Muscle layer of duodenum (tissue), 2 donors: ENCODE data around the gene PREP.
A peak's percentile ranks its signal among the peaks of the same experiment; 100 is the strongest.
"Not testable (repeated sequence)": the region's sequence is repeated elsewhere in the genome, so short reads cannot be mapped to it uniquely, and the experiment has no call there.

Experiments
- H3K27ac ChIP-seq: one replicate; pipeline ENCODE4 v1.7.0; 2013; ENCODE audit warnings: mild to moderate bottlenecking, low read length
- H3K27me3 ChIP-seq: one replicate; pipeline ENCODE4 v1.7.0; 2013; ENCODE audit warnings: low read depth, mild to moderate bottlenecking, control low read depth, low read length
- H3K36me3 ChIP-seq, 2 donors: one replicate each; pipeline ENCODE4 v1.7.0; 2013; ENCODE audit warnings: low read length in 2 of 2, control low read depth in 1 of 2, mild to moderate bottlenecking in 1 of 2; ENCODE audit not compliant: insufficient read depth in 2 of 2, control insufficient read depth in 1 of 2
- H3K4me1 ChIP-seq, 2 donors: one replicate each; pipeline ENCODE4 v1.7.0; 2013; ENCODE audit warnings: low read length in 2 of 2, mild to moderate bottlenecking in 2 of 2, control low read depth in 1 of 2, moderate library complexity in 1 of 2; ENCODE audit not compliant: insufficient read depth in 2 of 2, control insufficient read depth in 1 of 2
- H3K4me3 ChIP-seq, 2 donors: one replicate each; pipeline ENCODE4 v1.7.0; 2013; ENCODE audit warnings: low read length in 2 of 2, low read depth in 1 of 2, mild to moderate bottlenecking in 1 of 2
- H3K9me3 ChIP-seq, 2 donors: one replicate each; pipeline ENCODE4 v1.7.0; 2013; ENCODE audit warnings: low read length in 2 of 2, control low read depth in 1 of 2, mild to moderate bottlenecking in 1 of 2; ENCODE audit not compliant: control insufficient read depth in 1 of 2
- donor health status: healthy.

PREP gene

DNA sequence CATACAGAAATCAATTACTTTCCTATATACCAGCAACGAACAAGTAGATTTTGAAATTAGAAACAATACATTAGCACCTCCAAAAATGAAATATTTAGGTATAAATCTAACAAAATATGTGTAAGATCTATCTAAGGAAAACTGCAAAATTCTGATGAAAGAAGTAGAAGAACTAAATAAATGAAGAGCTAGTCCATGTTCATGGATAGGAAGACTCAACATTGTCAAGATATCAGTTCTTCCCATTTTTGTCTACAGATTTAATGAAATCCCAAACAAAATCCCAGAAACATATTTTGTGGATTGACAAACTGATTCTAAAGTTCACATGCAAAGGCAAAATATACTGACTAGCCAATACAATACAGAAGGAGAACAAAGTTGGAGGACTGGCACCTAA is 33.7 kb downstream of the PREP start:
- Histone ChIP-seq H3K36me3 (peaks cover 34 to 48% of the 10 kb centered on the region in 2 donors), H3K27ac (no peak overlapping the region), H3K4me1 (peaks cover 0 to 4% of the 10 kb centered on the region in 2 donors), H3K4me3 (no peak overlapping the region), H3K9me3 (no peaks in the 10 kb centered on the region), H3K27me3 (no peaks in the 10 kb centered on the region)

DNA sequence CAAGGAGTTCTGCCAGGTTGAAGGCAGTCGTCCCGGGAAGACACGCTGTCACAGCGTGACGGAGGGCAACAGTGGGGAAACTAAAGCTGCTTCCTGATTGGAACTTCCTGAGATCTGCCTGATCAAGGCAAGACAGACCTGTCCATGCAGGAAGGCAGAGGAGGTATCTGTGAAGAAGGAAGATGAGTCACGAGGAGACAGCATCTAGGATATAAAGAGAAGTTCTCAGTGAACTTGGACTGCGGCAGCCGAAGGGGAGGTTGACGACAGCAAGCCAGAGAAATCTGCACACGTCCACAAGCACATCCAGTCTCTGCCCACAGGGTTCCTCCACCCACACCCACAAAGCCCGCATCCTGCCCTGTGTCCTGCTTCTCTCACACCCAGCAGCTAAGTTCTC is 38.6 kb downstream of the PREP start:
- Histone ChIP-seq H3K36me3 (peaks cover 37 to 38% of the 10 kb centered on the region in 2 donors), H3K27ac (no peak overlapping the region), H3K4me3 (no peak overlapping the region), H3K9me3 (no peaks in the 10 kb centered on the region), H3K27me3 (no peaks in the 10 kb centered on the region), H3K4me1 (no peaks in the 10 kb centered on the region)

- H3K27me3 ChIP-seq, result no peaks in the 10 kb centered on the region
- no peaks in the 10 kb centered on the region for H3K4me1 ChIP-seq
- H3K27ac ChIP-seq, result no peak overlapping the region
- H3K9me3 ChIP-seq, result no peaks in the 10 kb centered on the region
- H3K4me3 ChIP-seq, result no peak overlapping the region
- H3K36me3 ChIP-seq, result peaks cover 30 to 31% of the 10 kb centered on the region in 2 donors
These were observed 39.7 kb downstream of the PREP start for GRCh38 chr6:105363100-105363754.

- H3K4me3 ChIP-seq, result no peak overlapping the region
- H3K27ac ChIP-seq, result no peak overlapping the region
- H3K36me3 ChIP-seq, result peaks cover 24 to 32% of the 10 kb centered on the region in 2 donors
- no peaks in the 10 kb centered on the region for H3K27me3 ChIP-seq
- peaks cover 0 to 2% of the 10 kb centered on the region in 2 donors for H3K9me3 ChIP-seq
- no peaks in the 10 kb centered on the region for H3K4me1 ChIP-seq
These were observed 43.2 kb downstream of the PREP start for GRCh38 chr6:105359419-105360370.

DNA sequence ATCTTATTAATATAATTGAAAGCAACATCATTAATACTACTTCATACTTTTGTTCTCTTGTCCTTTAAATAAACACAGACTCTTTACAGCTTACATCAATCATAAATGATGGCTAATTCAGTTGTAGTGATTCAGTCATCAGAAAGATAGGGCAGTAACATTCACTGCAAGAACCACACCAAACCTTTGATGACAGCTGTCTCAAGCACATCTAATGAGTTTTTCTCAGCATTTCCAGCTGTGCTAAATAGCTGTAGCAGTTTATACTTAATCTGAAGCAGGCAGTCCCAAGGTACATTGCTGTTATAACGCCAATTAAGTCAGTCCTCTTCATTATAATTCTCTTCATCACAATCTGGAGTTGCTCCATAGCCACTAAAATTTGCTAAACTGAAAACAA is 45.7 kb downstream of the PREP start:
- Histone ChIP-seq H3K36me3 (peaks cover 18 to 29% of the 10 kb centered on the region in 2 donors), H3K9me3 (peaks cover 0 to 2% of the 10 kb centered on the region in 2 donors), H3K4me3 (no peak overlapping the region), H3K27ac (no peak overlapping the region), H3K4me1 (no peaks in the 10 kb centered on the region), H3K27me3 (no peaks in the 10 kb centered on the region)

DNA sequence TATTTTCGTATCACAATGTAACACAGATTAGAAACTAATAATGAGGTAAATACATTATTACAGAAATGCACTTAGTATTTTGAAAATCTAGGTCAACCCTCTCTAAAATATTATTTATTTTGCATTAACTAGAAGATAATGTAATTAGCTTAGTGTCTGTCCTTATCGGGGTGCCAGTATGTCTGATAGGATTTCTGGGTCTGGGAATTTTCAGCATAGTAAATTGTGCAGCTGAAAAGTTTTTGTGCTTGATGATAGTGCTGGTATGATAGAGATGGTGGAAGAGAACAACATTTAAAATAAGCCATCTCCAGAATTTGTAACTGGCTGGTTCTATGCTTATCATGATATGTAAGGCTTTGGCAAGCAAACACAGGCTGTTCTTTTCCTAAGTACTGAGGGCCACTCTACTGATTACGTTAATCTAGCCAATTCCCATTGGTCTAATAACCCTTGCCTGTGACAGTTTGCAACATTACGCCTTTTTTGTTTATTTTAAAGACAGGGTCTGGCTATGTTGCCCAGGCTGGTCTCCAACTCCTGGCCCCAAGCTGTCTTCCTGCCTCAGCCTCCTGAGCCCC is 50.8 kb downstream of the PREP start:
- H3K36me3 ChIP-seq, result peaks cover 28 to 33% of the 10 kb centered on the region in 2 donors
- H3K4me3 ChIP-seq, result no peak overlapping the region
- H3K9me3 ChIP-seq, result peaks cover 0 to 2% of the 10 kb centered on the region in 2 donors
- H3K27me3 ChIP-seq, result no peaks in the 10 kb centered on the region
- H3K4me1 ChIP-seq, result no peaks in the 10 kb centered on the region
- no peak overlapping the region for H3K27ac ChIP-seq

DNA sequence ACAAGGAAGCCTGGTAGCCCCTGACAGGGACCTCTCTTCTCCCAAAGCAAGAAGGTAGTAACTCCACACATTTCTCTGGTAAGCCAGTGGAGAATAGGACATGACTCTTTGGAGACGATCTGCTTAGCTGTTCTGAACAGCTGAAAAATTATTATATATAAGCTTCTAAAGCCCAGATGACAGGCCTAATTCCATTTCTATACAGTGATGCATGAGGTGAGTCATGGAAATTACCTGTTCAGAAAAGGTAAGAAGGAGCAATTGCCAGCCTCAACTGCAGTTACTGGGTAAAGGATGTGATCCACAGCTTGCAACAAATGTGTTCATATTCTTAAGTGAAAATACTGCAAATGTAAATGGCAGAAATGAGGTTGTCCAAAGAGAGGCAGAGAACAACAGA is 54.0 kb downstream of the PREP start:
- Histone ChIP-seq H3K9me3 (no peaks in the 10 kb centered on the region), H3K27ac (no peak overlapping the region), H3K27me3 (no peaks in the 10 kb centered on the region), H3K4me3 (no peak overlapping the region), H3K4me1 (peaks cover 0 to 13% of the 10 kb centered on the region in 2 donors), H3K36me3 (peaks cover 31 to 32% of the 10 kb centered on the region in 2 donors)

GRCh38 chr6:105346052-105346451 is 56.8 kb downstream of the PREP start:
- peaks cover 16 to 20% of the 10 kb centered on the region in 2 donors for H3K36me3 ChIP-seq
- H3K27ac ChIP-seq, result peak overlapping the region; percentile 0

DNA sequence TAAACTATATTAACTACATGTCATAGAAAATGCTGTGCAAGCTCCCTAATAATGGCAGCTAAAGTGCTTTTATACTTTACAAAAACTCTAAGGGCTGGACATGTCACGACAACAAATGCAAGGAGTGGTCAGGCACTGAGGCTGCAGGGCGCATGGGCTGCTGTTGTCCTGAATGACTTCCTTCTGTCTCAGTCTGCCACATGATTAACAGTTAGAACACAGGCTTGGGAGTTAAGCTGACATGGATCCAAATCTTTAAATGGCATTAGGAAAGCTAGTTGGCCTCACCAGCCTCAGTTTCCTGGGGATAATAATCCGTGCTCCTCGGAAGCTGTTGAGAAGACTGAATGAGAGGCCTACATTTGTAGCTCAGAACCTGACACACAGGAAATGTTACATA is 57.4 kb downstream of the PREP start:
- no peak overlapping the region for H3K27ac ChIP-seq
- H3K27me3 ChIP-seq, result no peaks in the 10 kb centered on the region
- peaks cover 12 to 16% of the 10 kb centered on the region in 2 donors for H3K36me3 ChIP-seq
- H3K4me1 ChIP-seq, result peaks cover 0 to 13% of the 10 kb centered on the region in 2 donors
- no peaks in the 10 kb centered on the region for H3K9me3 ChIP-seq
- no peak overlapping the region for H3K4me3 ChIP-seq

More at GRCh38 chr6:105346052-105346451, 56.8 kb downstream of the PREP start:
- Histone ChIP-seq H3K27me3 (no peaks in the 10 kb centered on the region), H3K9me3 (no peaks in the 10 kb centered on the region), H3K4me1 (peaks cover 0 to 13% of the 10 kb centered on the region in 2 donors), H3K4me3 (no peak overlapping the region)

DNA sequence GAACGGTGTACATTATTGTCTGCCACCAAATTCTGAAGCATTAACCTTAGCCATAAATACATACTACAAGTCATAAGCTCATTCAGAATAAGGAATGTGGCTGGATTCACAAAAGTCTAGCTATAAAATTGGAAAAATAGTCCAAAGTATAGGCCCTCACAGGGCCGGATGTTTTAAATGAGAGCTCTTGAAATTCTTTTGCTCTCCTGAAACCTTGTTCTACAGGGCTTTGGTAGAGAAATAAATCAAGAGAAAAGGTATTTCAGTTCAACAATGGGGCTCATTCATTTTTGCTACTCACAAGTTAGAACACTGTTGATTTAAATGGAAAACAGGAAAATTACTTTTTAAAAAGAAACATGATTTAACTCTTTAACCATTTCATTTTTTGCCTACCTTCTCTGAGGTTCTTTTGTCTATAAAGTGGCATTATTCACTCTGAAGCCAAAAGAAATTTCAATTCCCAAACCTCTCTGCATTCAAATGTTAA is 58.0 kb downstream of the PREP start:
- H3K4me1 ChIP-seq, result peaks cover 0 to 13% of the 10 kb centered on the region in 2 donors
- peaks cover 10 to 12% of the 10 kb centered on the region in 2 donors for H3K36me3 ChIP-seq
- no peaks in the 10 kb centered on the region for H3K27me3 ChIP-seq
- no peak overlapping the region for H3K27ac ChIP-seq
- H3K9me3 ChIP-seq, result no peaks in the 10 kb centered on the region
- no peak overlapping the region for H3K4me3 ChIP-seq

GRCh38 chr6:105338350-105338983 is 64.4 kb downstream of the PREP start:
- H3K27me3 ChIP-seq, H3K4me1 ChIP-seq, H3K36me3 ChIP-seq, H3K27ac ChIP-seq, H3K9me3 ChIP-seq, H3K4me3 ChIP-seq: not testable (repeated sequence)
